Smooth muscle cell of the brain vasculature (primary cell): Measurements from ENCODE around the gene PYDC1.
"Not testable (repeated sequence)": the region's sequence is repeated elsewhere in the genome, so short reads cannot be mapped to it uniquely, and the experiment has no call there.

Experiments
- DNase-seq: peaks from one replicate; pipeline ENCODE4 v3.0.0-alpha.2; 2012; ENCODE audit warnings: low read depth, low spot score

PYDC1 gene

GRCh38 chr16:31221357-31222160 lies 4.6 kb upstream of the PYDC1 start:
- DNase-seq: no peak

GRCh38 chr16:31219154-31219741 lies 2.3 kb upstream of the PYDC1 start:
- no peak for DNase-seq

GRCh38 chr16:31217136-31217530 lies 198 bp upstream of the PYDC1 start:
- no peak for DNase-seq

- DNase-seq: no peak
These were observed 1.4 kb downstream of the PYDC1 start for GRCh38 chr16:31215287-31216162.

- DNase-seq: no peak
These were observed 2.1 kb downstream of the PYDC1 start for GRCh38 chr16:31214708-31215286.

GRCh38 chr16:31213877-31214707 lies 2.8 kb downstream of the PYDC1 start, which contains the start of gene TRIM72:
Gene TRIM72, plus strand, starts transcription at chr16:31214119. Its CDS starts 620 bp downstream, at chr16:31214739.
- no peak for DNase-seq

GRCh38 chr16:31213342-31213741 lies 3.6 kb downstream of the PYDC1 start:
- DNase-seq: no peak

GRCh38 chr16:31206776-31207175 lies 10.2 kb downstream of the PYDC1 start:
- DNase-seq: no peak

- no peak for DNase-seq
These were observed 11.9 kb downstream of the PYDC1 start for GRCh38 chr16:31204871-31205666.

- no peak for DNase-seq
These were observed 14.2 kb downstream of the PYDC1 start, which contains the start of gene PYCARD for GRCh38 chr16:31202414-31203375. Gene PYCARD, minus strand, starts transcription at chr16:31202760. Its CDS starts 70 bp downstream, at chr16:31202690.

- DNase-seq: no peak
These were observed 15.1 kb downstream of the PYDC1 start for GRCh38 chr16:31201582-31202413.

GRCh38 chr16:31200821-31201568 lies 15.9 kb downstream of the PYDC1 start:
- no peak for DNase-seq

GRCh38 chr16:31200111-31200510 lies 16.8 kb downstream of the PYDC1 start:
- not testable (repeated sequence) for DNase-seq

GRCh38 chr16:31199430-31200041 lies 17.4 kb downstream of the PYDC1 start:
- DNase-seq: no peak

- no peak for DNase-seq
These were observed 18.6 kb downstream of the PYDC1 start for GRCh38 chr16:31198207-31198882.
